ENCODE results near the gene SFT2D1. TPM values are rescaled to one million over a fixed set of nuclear protein-coding genes. Genes with fewer than 3 reads are reported as not detected.
"Not testable (repeated sequence)": the region's sequence is repeated elsewhere in the genome, so short reads cannot be mapped to it uniquely, and the experiment has no call there.

Gene SFT2D1
- total RNA-seq, 1 donor from 2014 or later, result 77.7 TPM

- H3K9me3 ChIP-seq, result no peaks in the 10 kb centered on the region
- H3K4me3 ChIP-seq, result no peak overlapping the region
- H3K27me3 ChIP-seq, result no peaks in the 10 kb centered on the region
- no peak overlapping the region for H3K27ac ChIP-seq
- intact Hi-C loops (cut with DNase I), result no loop called here
- H3K4me1 ChIP-seq, result peaks cover 0 to 2% of the 10 kb centered on the region in 2 donors
- TF ChIP-seq CTCF (IDR thresholded peaks at IDR 0.05), result no peak
- DNase-seq (ENCODE audit: low spot score in 2 of 2), result no peak
- no peaks in the 10 kb centered on the region for H3K36me3 ChIP-seq
Measured at GRCh38 chr6:166346449-166346848, 4.1 kb upstream of the SFT2D1 start.

GRCh38 chr6:166345672-166346071, 3.3 kb upstream of the SFT2D1 start:
- DNase-seq (ENCODE audit: low spot score in 2 of 2); H3K4me1 ChIP-seq; H3K27me3 ChIP-seq; H3K27ac ChIP-seq; H3K9me3 ChIP-seq; H3K36me3 ChIP-seq; H3K4me3 ChIP-seq; intact Hi-C loops (cut with DNase I): not testable (repeated sequence)

DNA sequence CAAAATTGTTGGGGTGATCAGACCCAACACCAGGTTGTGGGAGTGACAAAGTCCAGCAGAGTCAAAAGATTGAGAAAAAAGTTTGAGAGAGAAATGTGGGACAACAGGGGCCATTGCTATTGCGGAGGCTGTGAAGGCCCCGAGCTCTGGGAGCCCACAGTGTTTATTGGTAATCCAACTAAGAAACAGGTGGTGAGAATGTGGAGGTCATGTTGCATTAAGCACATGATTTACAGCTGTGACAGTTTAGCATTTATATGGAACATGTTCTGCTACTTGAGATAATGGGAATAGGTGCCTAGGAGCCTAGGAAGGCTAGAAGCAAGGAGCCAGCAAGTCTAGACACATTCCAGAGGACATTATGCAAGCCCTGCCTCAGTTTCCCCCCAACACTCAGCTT, 2.6 kb upstream of the SFT2D1 start:
- not testable (repeated sequence) for H3K27ac ChIP-seq; H3K36me3 ChIP-seq; H3K4me3 ChIP-seq; H3K9me3 ChIP-seq; H3K27me3 ChIP-seq; DNase-seq (ENCODE audit: low spot score in 2 of 2)
- intact Hi-C loops (cut with DNase I), result loop anchor here (5.0 kb wide), 1 partner anchor 282 kb away; the partner anchor contains the start of gene RPS6KA2
- H3K4me1 ChIP-seq, result peaks cover 12 to 15% of the 10 kb centered on the region in 2 donors

- TF ChIP-seq CTCF (IDR thresholded peaks at IDR 0.05), result no peak
- Histone ChIP-seq H3K9me3 (no peaks in the 10 kb centered on the region), H3K4me3 (no peak overlapping the region), H3K27me3 (no peaks in the 10 kb centered on the region), H3K4me1 (peaks cover 12 to 15% of the 10 kb centered on the region in 2 donors), H3K36me3 (no peaks in the 10 kb centered on the region), H3K27ac (no peak overlapping the region)
- intact Hi-C loops (cut with DNase I), result loop anchor here (5.0 kb wide), 1 partner anchor 283 kb away; the partner anchor contains the start of gene RPS6KA2
- DNase-seq (ENCODE audit: low spot score in 2 of 2), result no peak
Measured at GRCh38 chr6:166344240-166344639, 1.9 kb upstream of the SFT2D1 start.

DNA sequence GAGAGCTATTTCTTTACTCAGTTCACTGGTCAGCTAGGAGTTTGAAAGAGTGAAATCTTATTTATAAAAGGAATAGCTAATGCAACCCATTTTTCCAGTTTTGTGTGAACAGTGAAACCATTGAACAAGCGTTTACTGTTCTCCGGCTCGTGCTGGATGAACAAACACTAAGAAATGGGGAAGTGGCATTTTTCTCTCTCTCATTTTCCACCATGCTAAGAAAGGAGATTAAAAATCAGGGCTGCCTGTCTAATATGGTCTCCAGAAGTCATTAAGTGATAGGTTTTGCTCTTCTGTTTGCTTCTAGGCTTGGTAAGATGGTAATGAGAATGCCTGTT, 774 bp upstream of the SFT2D1 start:
- intact Hi-C loops (cut with DNase I), result loop anchor here (5.0 kb wide), 1 partner anchor 284 kb away; the partner anchor contains the start of gene RPS6KA2
- Histone ChIP-seq H3K4me3 (peak overlapping the region; percentile 66 to 85), H3K36me3 (no peaks in the 10 kb centered on the region), H3K27me3 (no peaks in the 10 kb centered on the region), H3K4me1 (peaks cover 12 to 15% of the 10 kb centered on the region in 2 donors), H3K27ac (peak overlapping the region; percentile 85 to 94), H3K9me3 (no peaks in the 10 kb centered on the region)
- TF ChIP-seq CTCF (IDR thresholded peaks at IDR 0.05), result no peak
- DNase-seq (ENCODE audit: low spot score in 2 of 2), result no peak

DNA sequence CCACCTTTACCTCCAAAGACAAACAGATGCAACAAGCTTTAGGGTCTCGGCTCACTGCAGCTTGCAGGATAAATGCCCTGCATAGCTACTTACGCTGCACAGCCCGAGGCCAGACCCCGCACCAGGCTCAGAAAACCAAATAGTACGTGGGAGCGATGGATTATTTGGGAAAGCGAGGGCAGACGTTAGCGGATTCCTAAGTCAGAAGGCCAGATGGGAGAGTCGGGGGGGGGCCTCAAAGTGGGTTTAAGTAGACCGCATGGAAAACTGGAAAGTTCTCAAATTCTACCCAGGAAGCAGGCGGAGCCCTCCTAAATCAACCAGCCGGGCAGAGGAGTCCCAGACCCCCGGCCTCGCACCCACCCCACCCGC, 382 bp downstream of the SFT2D1 start:
- Histone ChIP-seq H3K27ac (peak overlapping the region; percentile 85 to 94), H3K4me3 (peak overlapping the region; percentile 66 to 85), H3K9me3 (no peaks in the 10 kb centered on the region), H3K36me3 (peaks cover 0 to 4% of the 10 kb centered on the region in 2 donors), H3K27me3 (no peaks in the 10 kb centered on the region), H3K4me1 (peaks cover 12 to 15% of the 10 kb centered on the region in 2 donors)
- DNase-seq (ENCODE audit: low spot score in 2 of 2), result no peak
- intact Hi-C loops (cut with DNase I), result loop anchor here (1.0 to 5.0 kb wide), 3 partner anchors 22 to 285 kb away; partner anchors contain the start of gene RPS6KA2
- TF ChIP-seq CTCF (IDR thresholded peaks at IDR 0.05), result no peak

GRCh38 chr6:166341464-166341863, 881 bp downstream of the SFT2D1 start:
- H3K27me3 ChIP-seq, result no peaks in the 10 kb centered on the region
- peaks cover 12 to 17% of the 10 kb centered on the region in 2 donors for H3K4me1 ChIP-seq
- H3K4me3 ChIP-seq, result peak overlapping the region; percentile 66 to 85
- H3K9me3 ChIP-seq, result no peaks in the 10 kb centered on the region
- peak overlapping the region; percentile 3 to 94 for H3K27ac ChIP-seq
- TF ChIP-seq CTCF (IDR thresholded peaks at IDR 0.05), result no peak
- intact Hi-C loops (cut with DNase I), result loop anchor here (5.0 kb wide), 1 partner anchor 286 kb away; the partner anchor contains the start of gene RPS6KA2
- no peak for DNase-seq (ENCODE audit: low spot score in 2 of 2)
- peaks cover 5 to 9% of the 10 kb centered on the region in 2 donors for H3K36me3 ChIP-seq

Data from ascending aorta (tissue), 2 donors.